A549 (cell line): ENCODE data around the gene CITED4.

Experiments used
- CBX2 ChIP-seq: fragments of 200-600 bp; sonication (generic); IDR thresholded peaks from 2 replicates; pipeline ENCODE4 v1.6.1; 2016; ENCODE audit warnings: low read depth, mild to moderate bottlenecking, borderline replicate concordance
- CHD4 ChIP-seq: fragments of 200-600 bp; sonication (generic); IDR thresholded peaks from 2 replicates; pipeline ENCODE4 v1.6.1; 2016; ENCODE audit warnings: antibody characterized with exemption, mild to moderate bottlenecking, borderline replicate concordance
- CTCF ChIP-seq: fragments of >200 bp; sonication (Bioruptor Twin); formaldehyde crosslinking; IDR thresholded peaks from 3 replicates; pipeline ENCODE4 v1.5.1; 2016
- ESRRA ChIP-seq: fragments of 150-350 bp; IDR thresholded peaks from 2 replicates; pipeline ENCODE4 v1.6.1; 2014; ENCODE audit warnings: mild to moderate bottlenecking, low read length, borderline replicate concordance
- FOSL2 ChIP-seq, 2 experiments: fragments of 450-650 bp in 1 of 2; fragments of >200 bp in 1 of 2; sonication (Bioruptor Twin) in 1 of 2; formaldehyde crosslinking; IDR thresholded peaks; 2 replicates each; pipeline versions ENCODE4 v1.5.0 to v1.6.1; 2016 to 2020; ENCODE audit warnings: mild to moderate bottlenecking in 1 of 2, moderate library complexity in 1 of 2
- HDAC2 ChIP-seq: fragments of 200-600 bp; sonication (generic); IDR thresholded peaks from 2 replicates; pipeline ENCODE4 v1.6.1; 2016
- HMGXB4 ChIP-seq: fragments of 250-450 bp; sonication (Bioruptor Pico); IDR thresholded peaks from 2 replicates; pipeline ENCODE4 v1.5.0; 2021; ENCODE audit warnings: mild to moderate bottlenecking, moderate library complexity, borderline replicate concordance
- MYC ChIP-seq: IDR thresholded peaks from 2 replicates; pipeline ENCODE4 v1.6.1; 2012; ENCODE audit warnings: mild to moderate bottlenecking, inconsistent platforms, low read length, improper control_type of control experiment, borderline replicate concordance
- POLR2A ChIP-seq: IDR thresholded peaks from 2 replicates; pipeline ENCODE4 v1.6.1; 2012; ENCODE audit warnings: mild to moderate bottlenecking, low read length
- REST ChIP-seq: fragments of 200-600 bp; sonication (generic); IDR thresholded peaks from 2 replicates; pipeline ENCODE4 v1.6.1; 2016; ENCODE audit warnings: antibody characterized with exemption, mild to moderate bottlenecking, moderate library complexity
- SMC3 ChIP-seq: fragments of >200 bp; sonication (Bioruptor Twin); formaldehyde crosslinking; IDR thresholded peaks from 3 replicates; pipeline ENCODE4 v1.6.1; 2018; ENCODE audit warnings: inconsistent platforms
- ZFP36 ChIP-seq: fragments of 450-650 bp; IDR thresholded peaks from 2 replicates; pipeline ENCODE4 v1.6.1; 2014; ENCODE audit warnings: borderline replicate concordance; ENCODE audit not compliant: partially characterized antibody
- TF ChIP-seq, protein P1 (sequence below): fragments of 450-650 bp; IDR thresholded peaks from 2 replicates; pipeline ENCODE4 v1.6.1; 2014; ENCODE audit warnings: antibody characterized with exemption
- TF ChIP-seq, protein P2 (sequence below): IDR thresholded peaks from 2 replicates; pipeline ENCODE4 v1.6.1; 2012; ENCODE audit warnings: low read depth, borderline replicate concordance

GRCh38 chr1:40838980-40839942 is 22.9 kb downstream of the CITED4 start:
- TF ChIP-seq REST (no peak), HDAC2 (no peak), CBX2 (no peak), FOSL2 (IDR thresholded peaks at IDR 0.05) (no peak), FOSL2 (CRISPR knock-in tag; IDR thresholded peaks at IDR 0.05) (no peak), POLR2A (no peak), CTCF (no peak), SMC3 (no peak), CHD4 (no peak), ESRRA (no peak), HMGXB4 (CRISPR knock-in tag) (no peak), MYC (no peak), ZFP36 (no peak)
- TF ChIP-seq, protein P1, sequence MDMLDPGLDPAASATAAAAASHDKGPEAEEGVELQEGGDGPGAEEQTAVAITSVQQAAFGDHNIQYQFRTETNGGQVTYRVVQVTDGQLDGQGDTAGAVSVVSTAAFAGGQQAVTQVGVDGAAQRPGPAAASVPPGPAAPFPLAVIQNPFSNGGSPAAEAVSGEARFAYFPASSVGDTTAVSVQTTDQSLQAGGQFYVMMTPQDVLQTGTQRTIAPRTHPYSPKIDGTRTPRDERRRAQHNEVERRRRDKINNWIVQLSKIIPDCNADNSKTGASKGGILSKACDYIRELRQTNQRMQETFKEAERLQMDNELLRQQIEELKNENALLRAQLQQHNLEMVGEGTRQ, result no peak
- TF ChIP-seq, protein P2, sequence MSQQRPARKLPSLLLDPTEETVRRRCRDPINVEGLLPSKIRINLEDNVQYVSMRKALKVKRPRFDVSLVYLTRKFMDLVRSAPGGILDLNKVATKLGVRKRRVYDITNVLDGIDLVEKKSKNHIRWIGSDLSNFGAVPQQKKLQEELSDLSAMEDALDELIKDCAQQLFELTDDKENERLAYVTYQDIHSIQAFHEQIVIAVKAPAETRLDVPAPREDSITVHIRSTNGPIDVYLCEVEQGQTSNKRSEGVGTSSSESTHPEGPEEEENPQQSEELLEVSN, result no peak
